Measurements from ENCODE around the gene CD3G.

- TF ChIP-seq POLR2A (IDR thresholded peaks at IDR 0.05), result no peak
- TF ChIP-seq, protein P1, sequence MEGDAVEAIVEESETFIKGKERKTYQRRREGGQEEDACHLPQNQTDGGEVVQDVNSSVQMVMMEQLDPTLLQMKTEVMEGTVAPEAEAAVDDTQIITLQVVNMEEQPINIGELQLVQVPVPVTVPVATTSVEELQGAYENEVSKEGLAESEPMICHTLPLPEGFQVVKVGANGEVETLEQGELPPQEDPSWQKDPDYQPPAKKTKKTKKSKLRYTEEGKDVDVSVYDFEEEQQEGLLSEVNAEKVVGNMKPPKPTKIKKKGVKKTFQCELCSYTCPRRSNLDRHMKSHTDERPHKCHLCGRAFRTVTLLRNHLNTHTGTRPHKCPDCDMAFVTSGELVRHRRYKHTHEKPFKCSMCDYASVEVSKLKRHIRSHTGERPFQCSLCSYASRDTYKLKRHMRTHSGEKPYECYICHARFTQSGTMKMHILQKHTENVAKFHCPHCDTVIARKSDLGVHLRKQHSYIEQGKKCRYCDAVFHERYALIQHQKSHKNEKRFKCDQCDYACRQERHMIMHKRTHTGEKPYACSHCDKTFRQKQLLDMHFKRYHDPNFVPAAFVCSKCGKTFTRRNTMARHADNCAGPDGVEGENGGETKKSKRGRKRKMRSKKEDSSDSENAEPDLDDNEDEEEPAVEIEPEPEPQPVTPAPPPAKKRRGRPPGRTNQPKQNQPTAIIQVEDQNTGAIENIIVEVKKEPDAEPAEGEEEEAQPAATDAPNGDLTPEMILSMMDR (IDR thresholded peaks at IDR 0.05), result no peak
Measured at GRCh38 chr11:118320515-118320914, 23.6 kb upstream of the CD3G start.
